ENCODE results near the gene ELOA. TPM values are rescaled to one million over a fixed set of nuclear protein-coding genes. Genes with fewer than 3 reads are reported as not detected.

Gene ELOA
- total and polyA plus RNA-seq, 9 of the 15 experiments (the other 6 are each of a cell fraction or from before 2014, with no cell fraction given) = 31.9 to 98.6 (median 61.3) TPM

- TF ChIP-seq MYBL2 (IDR thresholded peaks at IDR 0.05; ENCODE audit: low read depth) = no peak
- no peak for TF ChIP-seq MYBL2 (CRISPR knock-in tag; IDR thresholded peaks at IDR 0.05; ENCODE audit: borderline replicate concordance)
- peak; percentile 57; the same call in 1 of the 2 replicates for TF ChIP-seq ARID4B (CRISPR knock-in tag; IDR thresholded peaks at IDR 0.05)
- TF ChIP-seq CCAR2 (IDR thresholded peaks at IDR 0.05; ENCODE audit: low read depth, low read length) = no peak
- TF ChIP-seq EP400 (IDR thresholded peaks at IDR 0.05) = no peak
- no peak for TF ChIP-seq TSC22D4 (tag; IDR thresholded peaks at IDR 0.05)
- no peak for TF ChIP-seq STAT5A (IDR thresholded peaks at IDR 0.05; ENCODE audit: borderline replicate concordance, low read length)
- TF ChIP-seq NFIC (IDR thresholded peaks at IDR 0.05) = peak; percentile 41
- no peak for TF ChIP-seq ZFP36 (IDR thresholded peaks at IDR 0.05; ENCODE audit: low read depth, low read length, partially characterized antibody)
- TF ChIP-seq ZNF217 (CRISPR knock-in tag; IDR thresholded peaks at IDR 0.05) = no peak
- 0 out of 2 replicates have a peak, but pooled peaks have one; percentile 25 for TF ChIP-seq ZBTB33 (CRISPR knock-in tag; IDR thresholded peaks at IDR 0.05)
- TF ChIP-seq ELF4 (CRISPR knock-in tag; IDR thresholded peaks at IDR 0.05) = no peak
- TF ChIP-seq ZNF586 (CRISPR knock-in tag; conservative IDR thresholded peaks at IDR 0.05) = no peak
- no peak for TF ChIP-seq NFRKB (IDR thresholded peaks at IDR 0.05; ENCODE audit: low read depth)
- no peak for TF ChIP-seq BRF1 (IDR thresholded peaks at IDR 0.05; ENCODE audit: borderline replicate concordance, extremely low read depth, insufficient read length)
- no peak for TF ChIP-seq ZBTB8A (IDR thresholded peaks at IDR 0.05; ENCODE audit: partially characterized antibody)
- TF ChIP-seq NR2C1 (IDR thresholded peaks at IDR 0.05) = no peak
- TF ChIP-seq NR2C1 (tag; IDR thresholded peaks at IDR 0.05) = no peak
- 0 out of 2 replicates have a peak, but pooled peaks have one; percentile 8 for TF ChIP-seq MITF (IDR thresholded peaks at IDR 0.05)
Observed at GRCh38 chr1:23793018-23793781, 49.9 kb downstream of the ELOA start (continued).

Measured in K562 (cell line).